ENCODE results near the gene NXT1. TPM values are rescaled to one million over a fixed set of nuclear protein-coding genes. Genes with fewer than 3 reads are reported as not detected.

Gene NXT1
- total RNA-seq, 1 donor, result 18.5 TPM

DNA sequence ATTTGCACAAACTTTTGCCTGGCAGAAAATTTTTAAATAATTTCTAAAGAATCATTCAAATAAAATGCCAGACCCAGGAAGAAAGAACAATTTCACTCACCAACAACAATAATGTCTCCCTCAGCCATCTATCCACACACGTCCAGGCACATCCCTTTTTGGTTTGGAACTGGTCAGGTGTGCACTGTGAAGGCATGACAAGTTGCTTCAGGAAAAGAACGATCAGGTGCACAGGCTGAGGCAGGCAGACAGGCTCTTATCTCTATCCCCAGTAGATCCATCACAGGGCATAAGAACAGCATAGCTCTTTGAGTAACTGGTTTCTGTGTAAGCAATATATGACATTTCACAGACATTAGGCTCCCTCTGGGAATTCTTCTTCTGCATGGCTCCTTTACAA lies 18.1 kb upstream of the NXT1 start:
- DNase-seq (ENCODE audit: insufficient read length, low spot score, missing footprints), result no peak
- H3K4me2 ChIP-seq (ENCODE audit: insufficient read depth, low read length), result no peak overlapping the region
- H2AFZ ChIP-seq (ENCODE audit: low read length), result no peak overlapping the region
- no peaks in the 10 kb centered on the region for H3K79me2 ChIP-seq (ENCODE audit: insufficient read depth, low read length)
- H3K4me3 ChIP-seq (ENCODE audit: insufficient read depth, low read length), result no peak overlapping the region
- H3K9me3 ChIP-seq (ENCODE audit: low read depth, low read length), result no peaks in the 10 kb centered on the region
- TF ChIP-seq, protein P1, sequence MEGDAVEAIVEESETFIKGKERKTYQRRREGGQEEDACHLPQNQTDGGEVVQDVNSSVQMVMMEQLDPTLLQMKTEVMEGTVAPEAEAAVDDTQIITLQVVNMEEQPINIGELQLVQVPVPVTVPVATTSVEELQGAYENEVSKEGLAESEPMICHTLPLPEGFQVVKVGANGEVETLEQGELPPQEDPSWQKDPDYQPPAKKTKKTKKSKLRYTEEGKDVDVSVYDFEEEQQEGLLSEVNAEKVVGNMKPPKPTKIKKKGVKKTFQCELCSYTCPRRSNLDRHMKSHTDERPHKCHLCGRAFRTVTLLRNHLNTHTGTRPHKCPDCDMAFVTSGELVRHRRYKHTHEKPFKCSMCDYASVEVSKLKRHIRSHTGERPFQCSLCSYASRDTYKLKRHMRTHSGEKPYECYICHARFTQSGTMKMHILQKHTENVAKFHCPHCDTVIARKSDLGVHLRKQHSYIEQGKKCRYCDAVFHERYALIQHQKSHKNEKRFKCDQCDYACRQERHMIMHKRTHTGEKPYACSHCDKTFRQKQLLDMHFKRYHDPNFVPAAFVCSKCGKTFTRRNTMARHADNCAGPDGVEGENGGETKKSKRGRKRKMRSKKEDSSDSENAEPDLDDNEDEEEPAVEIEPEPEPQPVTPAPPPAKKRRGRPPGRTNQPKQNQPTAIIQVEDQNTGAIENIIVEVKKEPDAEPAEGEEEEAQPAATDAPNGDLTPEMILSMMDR (IDR thresholded peaks at IDR 0.05; ENCODE audit: extremely low read depth, low read depth, low read length), result no peak
- H3K4me1 ChIP-seq (ENCODE audit: insufficient read depth, low read length), result no peaks in the 10 kb centered on the region
- no peaks in the 10 kb centered on the region for H3K36me3 ChIP-seq (ENCODE audit: insufficient read depth, low read length)
- H3K27ac ChIP-seq (ENCODE audit: low read depth, low read length), result no peak overlapping the region
- H4K20me1 ChIP-seq (ENCODE audit: insufficient read depth, low read length), result no peaks in the 10 kb centered on the region
- H3K27me3 ChIP-seq (ENCODE audit: insufficient read depth, low read length), result no peaks in the 10 kb centered on the region

DNA sequence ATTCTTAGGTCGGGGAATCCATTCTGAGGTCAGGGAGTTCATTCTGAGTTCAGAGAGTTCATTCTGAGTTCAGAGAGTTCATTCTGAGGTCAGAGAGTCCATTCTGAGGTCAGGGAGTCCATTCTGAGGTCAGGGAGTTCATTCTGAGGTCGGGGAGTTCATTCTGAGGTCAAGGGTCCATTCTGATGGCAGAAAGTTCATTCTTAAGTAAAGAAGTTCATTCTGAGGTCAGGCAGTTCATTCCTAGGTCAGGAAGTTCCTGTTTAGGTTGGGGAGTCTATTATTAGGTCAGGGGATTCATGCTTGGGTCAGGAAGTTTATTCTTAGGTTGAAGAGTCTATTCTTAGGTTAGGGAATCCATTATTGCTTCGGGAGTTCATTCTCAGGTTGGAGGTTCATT lies 16.5 kb upstream of the NXT1 start:
- Histone ChIP-seq H3K4me3 (ENCODE audit: insufficient read depth, low read length) (no peak overlapping the region), H3K4me2 (ENCODE audit: insufficient read depth, low read length) (no peak overlapping the region), H4K20me1 (ENCODE audit: insufficient read depth, low read length) (no peaks in the 10 kb centered on the region), H2AFZ (ENCODE audit: low read length) (no peak overlapping the region), H3K9me3 (ENCODE audit: low read depth, low read length) (no peaks in the 10 kb centered on the region), H3K36me3 (ENCODE audit: insufficient read depth, low read length) (no peaks in the 10 kb centered on the region), H3K27me3 (ENCODE audit: insufficient read depth, low read length) (no peaks in the 10 kb centered on the region), H3K4me1 (ENCODE audit: insufficient read depth, low read length) (no peaks in the 10 kb centered on the region), H3K79me2 (ENCODE audit: insufficient read depth, low read length) (no peaks in the 10 kb centered on the region), H3K27ac (ENCODE audit: low read depth, low read length) (no peak overlapping the region)
- TF ChIP-seq, protein P1 (IDR thresholded peaks at IDR 0.05; ENCODE audit: extremely low read depth, low read depth, low read length), result no peak
- no peak for DNase-seq (ENCODE audit: insufficient read length, low spot score, missing footprints)

DNA sequence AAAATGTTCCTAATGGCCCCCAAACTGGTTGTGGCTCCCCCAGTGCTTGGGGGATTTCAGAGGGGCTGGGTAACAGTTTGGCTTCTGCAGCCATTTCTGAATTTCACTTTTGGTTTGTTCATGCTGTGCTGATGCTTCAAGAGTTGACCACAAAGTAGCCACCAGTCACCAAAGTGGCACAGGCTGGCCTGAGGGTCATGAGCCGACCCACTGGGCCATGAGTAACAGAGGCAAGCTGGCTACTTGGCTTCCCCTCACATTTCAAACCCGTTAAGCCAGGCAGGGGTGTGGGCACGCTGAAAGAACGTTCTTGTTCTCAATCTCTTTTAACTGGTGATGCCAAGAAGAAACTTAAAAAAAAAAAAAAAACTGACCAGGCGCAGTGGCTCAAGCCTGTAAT lies 15.1 kb upstream of the NXT1 start:
- no peak for DNase-seq (ENCODE audit: insufficient read length, low spot score, missing footprints)
- no peak overlapping the region for H3K4me2 ChIP-seq (ENCODE audit: insufficient read depth, low read length)
- no peak overlapping the region for H3K27ac ChIP-seq (ENCODE audit: low read depth, low read length)
- no peak overlapping the region for H2AFZ ChIP-seq (ENCODE audit: low read length)
- no peaks in the 10 kb centered on the region for H4K20me1 ChIP-seq (ENCODE audit: insufficient read depth, low read length)
- no peaks in the 10 kb centered on the region for H3K4me1 ChIP-seq (ENCODE audit: insufficient read depth, low read length)
- H3K36me3 ChIP-seq (ENCODE audit: insufficient read depth, low read length), result no peaks in the 10 kb centered on the region
- TF ChIP-seq, protein P1 (IDR thresholded peaks at IDR 0.05; ENCODE audit: extremely low read depth, low read depth, low read length), result no peak
- H3K9me3 ChIP-seq (ENCODE audit: low read depth, low read length), result no peaks in the 10 kb centered on the region
- no peaks in the 10 kb centered on the region for H3K79me2 ChIP-seq (ENCODE audit: insufficient read depth, low read length)
- H3K27me3 ChIP-seq (ENCODE audit: insufficient read depth, low read length), result no peaks in the 10 kb centered on the region
- no peak overlapping the region for H3K4me3 ChIP-seq (ENCODE audit: insufficient read depth, low read length)

DNA sequence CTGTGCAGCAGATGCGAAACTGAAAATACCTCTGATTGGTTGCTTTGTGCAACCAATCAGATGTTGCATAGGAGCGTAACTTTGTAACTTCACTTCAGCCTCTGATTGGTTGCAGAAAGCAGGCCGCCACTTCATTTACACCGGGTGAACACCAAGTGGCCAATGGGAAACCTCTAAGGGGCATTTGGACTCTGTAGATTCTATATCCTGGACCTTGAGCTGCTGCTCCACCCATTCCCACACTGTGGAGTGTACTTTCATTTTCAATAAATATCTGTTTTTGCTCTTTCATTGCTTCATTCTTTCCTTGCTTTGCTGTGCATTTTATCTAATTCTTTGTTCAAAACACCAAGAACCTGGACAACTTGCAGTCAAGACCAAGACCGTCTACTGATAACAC lies 14.1 kb upstream of the NXT1 start:
- Histone ChIP-seq H3K4me2 (ENCODE audit: insufficient read depth, low read length) (no peak overlapping the region), H3K27ac (ENCODE audit: low read depth, low read length) (no peak overlapping the region), H3K4me3 (ENCODE audit: insufficient read depth, low read length) (no peak overlapping the region), H2AFZ (ENCODE audit: low read length) (no peak overlapping the region), H3K36me3 (ENCODE audit: insufficient read depth, low read length) (no peaks in the 10 kb centered on the region), H3K27me3 (ENCODE audit: insufficient read depth, low read length) (peaks cover 5% of the 10 kb centered on the region), H3K79me2 (ENCODE audit: insufficient read depth, low read length) (no peaks in the 10 kb centered on the region), H4K20me1 (ENCODE audit: insufficient read depth, low read length) (no peaks in the 10 kb centered on the region), H3K9me3 (ENCODE audit: low read depth, low read length) (no peaks in the 10 kb centered on the region), H3K4me1 (ENCODE audit: insufficient read depth, low read length) (no peaks in the 10 kb centered on the region)
- DNase-seq (ENCODE audit: insufficient read length, low spot score, missing footprints), result no peak
- TF ChIP-seq, protein P1 (IDR thresholded peaks at IDR 0.05; ENCODE audit: extremely low read depth, low read depth, low read length), result no peak
